H1 (cell line): ENCODE measurements around the gene GRID2.

Experiments used
- ATF3 ChIP-seq: IDR thresholded peaks from 2 replicates; pipeline ENCODE4 v1.6.1; 2011; ENCODE audit warnings: low read depth, mild to moderate bottlenecking, low read length; ENCODE audit not compliant: insufficient read depth
- BRCA1 ChIP-seq: IDR thresholded peaks from 2 replicates; pipeline ENCODE4 v1.6.1; 2012; ENCODE audit warnings: low read depth, low read length, improper control_type of control experiment
- CHD2 ChIP-seq: IDR thresholded peaks from 2 replicates; pipeline ENCODE4 v1.6.1; 2012; ENCODE audit warnings: low read length, improper control_type of control experiment
- CTCF ChIP-seq, 3 experiments: IDR thresholded peaks; 1 replicate in 2 of 3; 2 replicates in 1 of 3; pipeline versions ENCODE4 v1.5.1 to v1.6.1; 2011; ENCODE audit warnings: low read length in 3 of 3, mild to moderate bottlenecking in 3 of 3, inconsistent platforms in 2 of 3, low read depth in 1 of 3, moderate library complexity in 1 of 3; ENCODE audit not compliant: insufficient read depth in 1 of 3; ENCODE audit errors: control extremely low read depth in 1 of 3
- MAX ChIP-seq: IDR thresholded peaks from 2 replicates; pipeline ENCODE4 v1.6.1; 2012; ENCODE audit warnings: inconsistent platforms
- POLR2A ChIP-seq, 2 experiments: IDR thresholded peaks; 1 replicate in 1 of 2; 2 replicates in 1 of 2; pipeline ENCODE4 v1.6.1; 2011; ENCODE audit warnings: low read depth in 2 of 2, low read length in 2 of 2, mild to moderate bottlenecking in 2 of 2; ENCODE audit errors: control extremely low read depth in 1 of 2
- POLR2AphosphoS5 ChIP-seq: IDR thresholded peaks from 2 replicates; pipeline ENCODE4 v1.6.1; 2011; ENCODE audit warnings: low read depth, low read length
- POU5F1 ChIP-seq: IDR thresholded peaks from 2 replicates; pipeline ENCODE4 v1.6.1; 2011; ENCODE audit warnings: low read depth, mild to moderate bottlenecking, low read length, moderate library complexity
- RAD21 ChIP-seq, 2 experiments: IDR thresholded peaks in 1 of 2; conservative IDR thresholded peaks in 1 of 2; 2 replicates each; pipeline ENCODE4 v1.6.1; 2011; ENCODE audit warnings: low read depth in 2 of 2, low read length in 2 of 2, improper control_type of control experiment in 1 of 2, inconsistent platforms in 1 of 2, mild to moderate bottlenecking in 1 of 2, moderate library complexity in 1 of 2
- RNF2 ChIP-seq: fragments of 200-900, 300-1000 bp; sonication (generic); IDR thresholded peaks from 2 replicates; pipeline ENCODE4 v1.7.1; 2016; ENCODE audit warnings: borderline replicate concordance, low read depth, mild to moderate bottlenecking, antibody characterized with exemption, low read length; ENCODE audit not compliant: poor library complexity, severe bottlenecking; ENCODE audit errors: missing control alignments
- SP2 ChIP-seq: IDR thresholded peaks from 2 replicates; pipeline ENCODE4 v1.6.1; 2012; ENCODE audit warnings: mild to moderate bottlenecking, low read length, inconsistent platforms
- TAF1 ChIP-seq: IDR thresholded peaks from 2 replicates; pipeline ENCODE4 v1.6.1; 2011; ENCODE audit warnings: mild to moderate bottlenecking, low read depth, low read length
- TBP ChIP-seq: IDR thresholded peaks from 2 replicates; pipeline ENCODE4 v1.6.1; 2011; ENCODE audit warnings: low read depth, low read length, improper control_type of control experiment

- TF ChIP-seq POLR2AphosphoS5 (no peak), RAD21 (IDR thresholded peaks at IDR 0.05 in 1 of 2, conservative IDR thresholded peaks at IDR 0.05 in 1 of 2; ENCODE audit: low read depth in 2 of 2, low read length in 2 of 2) (no peak), TBP (no peak), CTCF (IDR thresholded peaks at IDR 0.05; ENCODE audit: control extremely low read depth in 1 of 3, insufficient read depth in 1 of 3, low read depth in 1 of 3, low read length in 3 of 3) (no peak), CHD2 (no peak), MAX (no peak), POU5F1 (no peak), BRCA1 (no peak), SP2 (no peak), RNF2 (no peak), TAF1 (no peak), POLR2A (IDR thresholded peaks at IDR 0.05; ENCODE audit: control extremely low read depth in 1 of 2, low read depth in 2 of 2, low read length in 2 of 2) (no peak), ATF3 (no peak)
These were observed 1141.1 kb downstream of the GRID2 start for GRCh38 chr4:93444860-93445259.
